HG03108 (cell line): ENCODE measurements around the gene CYB5RL.
"Not testable (repeated sequence)": the region's sequence is repeated elsewhere in the genome, so short reads cannot be mapped to it uniquely, and the experiment has no call there.

Experiments used
- ATAC-seq: cut with Tn5 transposase; IDR thresholded peaks from one replicate; pipeline ENCODE4 v1.9.1; 2021; ENCODE audit warnings: moderate library complexity; ENCODE audit not compliant: unreplicated experiment

CYB5RL gene

GRCh38 chr1:54191525-54191924, 8.3 kb downstream of the CYB5RL start:
- no peak for ATAC-seq

GRCh38 chr1:54190526-54190925, 9.3 kb downstream of the CYB5RL start:
- ATAC-seq: no peak

- ATAC-seq: no peak
Observed at GRCh38 chr1:54188291-54188690, 11.5 kb downstream of the CYB5RL start.

GRCh38 chr1:54186056-54186455, 13.8 kb downstream of the CYB5RL start:
- no peak for ATAC-seq

- ATAC-seq: no peak
Observed at GRCh38 chr1:54180701-54181360, 19.0 kb downstream of the CYB5RL start.

GRCh38 chr1:54178296-54179070, 21.3 kb downstream of the CYB5RL start:
- ATAC-seq: no peak

- ATAC-seq: no peak
Observed at GRCh38 chr1:54177726-54178125, 22.1 kb downstream of the CYB5RL start.

- ATAC-seq: no peak
Observed at GRCh38 chr1:54176621-54177327, 23.1 kb downstream of the CYB5RL start.

GRCh38 chr1:54174106-54174505, 25.7 kb downstream of the CYB5RL start:
- no peak for ATAC-seq

- ATAC-seq: no peak
Observed at GRCh38 chr1:54173681-54174080, 26.1 kb downstream of the CYB5RL start.

- ATAC-seq: no peak
Observed at GRCh38 chr1:54172614-54173599, 26.9 kb downstream of the CYB5RL start.

GRCh38 chr1:54171606-54172005, 28.2 kb downstream of the CYB5RL start:
- ATAC-seq: no peak

GRCh38 chr1:54171016-54171415, 28.8 kb downstream of the CYB5RL start:
- no peak for ATAC-seq

GRCh38 chr1:54169068-54169467, 30.8 kb downstream of the CYB5RL start:
- no peak for ATAC-seq

GRCh38 chr1:54168206-54168965, 31.4 kb downstream of the CYB5RL start:
- ATAC-seq: no peak

- no peak for ATAC-seq
Observed at GRCh38 chr1:54167422-54168139, 32.2 kb downstream of the CYB5RL start.

GRCh38 chr1:54166357-54166756, 33.5 kb downstream of the CYB5RL start:
- not testable (repeated sequence) for ATAC-seq

- no peak for ATAC-seq
Observed at GRCh38 chr1:54165146-54165545, 34.7 kb downstream of the CYB5RL start.

GRCh38 chr1:54163573-54163972, 36.3 kb downstream of the CYB5RL start:
- no peak for ATAC-seq
